Suprapubic skin (tissue), 4 donors: Measurements from ENCODE around the gene TMEM178B. TPM values are rescaled to one million over a fixed set of nuclear protein-coding genes. Genes with fewer than 3 reads are reported as not detected.

Source experiments
- DNase-seq, 2 donors: peaks; one replicate each; pipeline ENCODE4 v3.0.0-alpha.2; 2019; ENCODE audit warnings: low spot score in 2 of 2
- H3K27ac ChIP-seq: fragments of 200-600 bp; sonication (generic); one replicate; pipeline ENCODE4 v1.5.1; 2019
- H3K27me3 ChIP-seq: fragments of 200-600 bp; sonication (generic); one replicate; pipeline ENCODE4 v1.5.1; 2019
- H3K36me3 ChIP-seq: fragments of 200-600 bp; sonication (generic); one replicate; pipeline ENCODE4 v1.5.1; 2019
- H3K4me1 ChIP-seq: fragments of 200-600 bp; sonication (generic); one replicate; pipeline ENCODE4 v1.5.1; 2019
- H3K4me3 ChIP-seq: fragments of 200-600 bp; sonication (generic); one replicate; pipeline ENCODE4 v1.5.1; 2019; ENCODE audit warnings: mild to moderate bottlenecking
- H3K9me3 ChIP-seq: fragments of 200-600 bp; sonication (generic); one replicate; pipeline ENCODE4 v1.5.1; 2019
- CTCF ChIP-seq, 2 donors: fragments of 200-600 bp in 1 of 2; fragments of 450-650 bp in 1 of 2; sonication (generic) in 1 of 2; IDR thresholded peaks; one replicate each; pipeline ENCODE4 v1.5.1; 2016 to 2019; ENCODE audit warnings: antibody characterized with exemption in 2 of 2, mild to moderate bottlenecking in 1 of 2, moderate library complexity in 1 of 2
- EP300 ChIP-seq: sonication (generic); formaldehyde crosslinking; IDR thresholded peaks from one replicate; pipeline ENCODE4 v1.6.1; 2017; ENCODE audit warnings: antibody characterized with exemption
- POLR2A ChIP-seq, 2 donors: fragments of 450-650 bp; IDR thresholded peaks; one replicate each; pipeline ENCODE4 v1.6.1; 2017; ENCODE audit warnings: antibody characterized with exemption in 2 of 2, mild to moderate bottlenecking in 2 of 2, moderate library complexity in 2 of 2
- POLR2AphosphoS5 ChIP-seq, 3 donors: sonication (generic); formaldehyde crosslinking; IDR thresholded peaks; one replicate each; pipeline ENCODE4 v1.6.1; 2017; ENCODE audit warnings: antibody characterized with exemption in 3 of 3
- WGBS: methylation state at CpG from one replicate; pipeline ENCODE4 v1.1.5; 2018; 5-methylcytosine and 5-hydroxymethylcytosine counted together
- total RNA-seq, 4 donors: library from RNA; depleted of rRNA; stranded (reverse); fragments of >200 nt; gene quantifications; one replicate each; pipeline ENCODE4 v1.1.0, GENCODE V29; 2016

The TMEM178B gene
- total RNA-seq, 4 donors from 2014 or later, result 0.34 to 1.6 (median 0.72) TPM

GRCh38 chr7:141477865-141478264 lies 404.0 kb downstream of the TMEM178B start:
- no peaks in the 10 kb centered on the region for H3K4me1 ChIP-seq
- no peaks in the 10 kb centered on the region for H3K27me3 ChIP-seq
- TF ChIP-seq POLR2AphosphoS5 (IDR thresholded peaks at IDR 0.05) (no peak), CTCF (IDR thresholded peaks at IDR 0.05) (no peak), POLR2A (IDR thresholded peaks at IDR 0.05) (no peak), EP300 (no peak)
- no peaks in the 10 kb centered on the region for H3K9me3 ChIP-seq
- no peak for DNase-seq
- WGBS, result 69% methylated on average over 4 of the region's 4 CpGs
- no peak overlapping the region for H3K4me3 ChIP-seq
- no peak overlapping the region for H3K27ac ChIP-seq
- H3K36me3 ChIP-seq, result no peaks in the 10 kb centered on the region

GRCh38 chr7:141478845-141479244 lies 405.0 kb downstream of the TMEM178B start:
- WGBS, result 94% methylated on average over 4 of the region's 4 CpGs
- H3K27ac ChIP-seq, result no peak overlapping the region

DNA sequence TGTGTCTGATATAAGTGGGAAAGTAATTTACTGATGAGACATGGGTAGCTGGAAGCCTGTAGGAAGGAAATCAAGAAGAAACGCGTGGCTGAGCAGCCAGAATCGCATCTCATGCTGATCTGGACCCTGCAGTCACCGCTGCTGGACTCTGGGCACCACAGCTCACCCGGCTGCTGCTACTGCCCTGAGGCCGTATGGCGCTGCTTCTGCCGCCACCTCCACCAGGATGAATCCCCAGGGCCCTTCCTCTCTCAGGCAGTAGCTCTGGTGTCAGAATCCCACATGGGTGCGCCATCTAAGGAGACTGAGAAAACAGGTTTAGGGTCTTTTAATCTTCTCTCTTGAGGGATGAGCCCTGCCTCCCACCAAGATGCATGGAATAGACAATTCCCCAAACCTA lies 407.1 kb downstream of the TMEM178B start:
- H3K9me3 ChIP-seq, result no peaks in the 10 kb centered on the region
- H3K27me3 ChIP-seq, result no peaks in the 10 kb centered on the region
- no peaks in the 10 kb centered on the region for H3K4me1 ChIP-seq
- TF ChIP-seq EP300, result no peak
- TF ChIP-seq POLR2A (IDR thresholded peaks at IDR 0.05), result no peak
- 76% methylated on average over 9 of the region's 9 CpGs for WGBS
- no peak for DNase-seq
- no peak overlapping the region for H3K27ac ChIP-seq
- no peak overlapping the region for H3K4me3 ChIP-seq
- no peaks in the 10 kb centered on the region for H3K36me3 ChIP-seq

More at GRCh38 chr7:141478845-141479244, 405.0 kb downstream of the TMEM178B start:
- no peak overlapping the region for H3K4me3 ChIP-seq
- no peaks in the 10 kb centered on the region for H3K36me3 ChIP-seq
- TF ChIP-seq POLR2AphosphoS5 (IDR thresholded peaks at IDR 0.05) (no peak), CTCF (IDR thresholded peaks at IDR 0.05) (no peak), EP300 (no peak), POLR2A (IDR thresholded peaks at IDR 0.05) (no peak)
- no peaks in the 10 kb centered on the region for H3K27me3 ChIP-seq
- H3K4me1 ChIP-seq, result no peaks in the 10 kb centered on the region
- no peaks in the 10 kb centered on the region for H3K9me3 ChIP-seq
- DNase-seq, result no peak

GRCh38 chr7:141481971-141482370 lies 408.1 kb downstream of the TMEM178B start:
- H3K36me3 ChIP-seq, result no peaks in the 10 kb centered on the region
- WGBS, result 86% methylated on average over 4 of the region's 5 CpGs
- H3K4me1 ChIP-seq, result no peaks in the 10 kb centered on the region
- no peaks in the 10 kb centered on the region for H3K9me3 ChIP-seq
- H3K27me3 ChIP-seq, result no peaks in the 10 kb centered on the region
- no peak for DNase-seq
- TF ChIP-seq EP300 (no peak), CTCF (IDR thresholded peaks at IDR 0.05) (no peak), POLR2AphosphoS5 (IDR thresholded peaks at IDR 0.05) (no peak), POLR2A (IDR thresholded peaks at IDR 0.05) (no peak)
- no peak overlapping the region for H3K27ac ChIP-seq
- no peak overlapping the region for H3K4me3 ChIP-seq

DNA sequence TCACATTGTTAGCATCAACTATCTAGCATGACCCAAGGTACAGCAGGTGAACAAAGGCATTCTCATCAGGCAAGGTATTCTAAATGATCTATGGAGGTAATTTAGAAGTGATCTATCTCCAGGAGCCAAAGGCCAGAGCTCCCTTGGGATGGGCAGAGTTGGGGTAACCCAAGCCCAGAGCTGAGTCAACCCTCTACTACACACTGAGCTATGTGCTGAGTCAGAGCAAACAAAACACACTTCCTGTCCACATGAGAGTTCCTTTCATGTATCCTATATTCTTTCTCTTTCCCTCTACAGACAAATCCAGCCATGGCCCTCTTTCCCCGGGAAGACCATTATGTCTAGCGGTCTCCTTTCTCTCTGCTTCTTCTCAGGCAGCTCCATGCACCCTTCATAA lies 409.2 kb downstream of the TMEM178B start:
- Histone ChIP-seq H3K36me3 (no peaks in the 10 kb centered on the region), H3K27me3 (no peaks in the 10 kb centered on the region), H3K4me1 (no peaks in the 10 kb centered on the region), H3K27ac (no peak overlapping the region), H3K4me3 (no peak overlapping the region), H3K9me3 (no peaks in the 10 kb centered on the region)
- WGBS, result 88% methylated on average over 2 of the region's 2 CpGs
- no peak for DNase-seq
- TF ChIP-seq POLR2A (IDR thresholded peaks at IDR 0.05) (no peak), POLR2AphosphoS5 (IDR thresholded peaks at IDR 0.05) (no peak), CTCF (IDR thresholded peaks at IDR 0.05) (no peak), EP300 (no peak)

DNA sequence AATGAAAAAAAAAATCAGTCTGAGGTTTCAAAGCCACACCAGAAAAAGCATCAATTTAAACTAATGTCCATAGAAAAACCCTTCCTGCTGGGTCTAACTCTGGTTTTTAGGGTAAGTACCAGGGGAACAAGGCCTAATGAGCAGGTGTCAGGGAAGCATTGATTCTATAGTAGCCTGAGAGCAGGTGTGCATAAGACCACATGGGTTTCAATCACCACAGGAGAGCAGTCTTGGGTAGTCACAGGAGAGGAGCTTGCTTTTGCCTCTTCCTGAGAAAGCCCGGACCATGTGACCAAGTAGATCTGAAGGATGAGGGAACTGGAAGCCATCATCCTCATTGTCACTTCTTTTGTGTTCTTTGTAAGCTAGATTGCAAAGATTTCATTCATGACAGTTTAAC lies 411.0 kb downstream of the TMEM178B start:
- Histone ChIP-seq H3K4me3 (no peak overlapping the region), H3K27ac (no peak overlapping the region), H3K4me1 (no peaks in the 10 kb centered on the region), H3K36me3 (no peaks in the 10 kb centered on the region), H3K9me3 (no peaks in the 10 kb centered on the region), H3K27me3 (no peaks in the 10 kb centered on the region)
- DNase-seq, result no peak
- TF ChIP-seq POLR2AphosphoS5 (IDR thresholded peaks at IDR 0.05) (no peak), EP300 (no peak)
- WGBS, result 79% methylated on average over 1 of the region's 1 CpG
